ENCODE results near the gene CAMKK1. TPM values are rescaled to one million over a fixed set of nuclear protein-coding genes. Genes with fewer than 3 reads are reported as not detected.

Gene CAMKK1
- polyA plus RNA-seq, 1 of the 3 experiments (the other 2 are of a cell fraction) = 6.8 TPM

DNA sequence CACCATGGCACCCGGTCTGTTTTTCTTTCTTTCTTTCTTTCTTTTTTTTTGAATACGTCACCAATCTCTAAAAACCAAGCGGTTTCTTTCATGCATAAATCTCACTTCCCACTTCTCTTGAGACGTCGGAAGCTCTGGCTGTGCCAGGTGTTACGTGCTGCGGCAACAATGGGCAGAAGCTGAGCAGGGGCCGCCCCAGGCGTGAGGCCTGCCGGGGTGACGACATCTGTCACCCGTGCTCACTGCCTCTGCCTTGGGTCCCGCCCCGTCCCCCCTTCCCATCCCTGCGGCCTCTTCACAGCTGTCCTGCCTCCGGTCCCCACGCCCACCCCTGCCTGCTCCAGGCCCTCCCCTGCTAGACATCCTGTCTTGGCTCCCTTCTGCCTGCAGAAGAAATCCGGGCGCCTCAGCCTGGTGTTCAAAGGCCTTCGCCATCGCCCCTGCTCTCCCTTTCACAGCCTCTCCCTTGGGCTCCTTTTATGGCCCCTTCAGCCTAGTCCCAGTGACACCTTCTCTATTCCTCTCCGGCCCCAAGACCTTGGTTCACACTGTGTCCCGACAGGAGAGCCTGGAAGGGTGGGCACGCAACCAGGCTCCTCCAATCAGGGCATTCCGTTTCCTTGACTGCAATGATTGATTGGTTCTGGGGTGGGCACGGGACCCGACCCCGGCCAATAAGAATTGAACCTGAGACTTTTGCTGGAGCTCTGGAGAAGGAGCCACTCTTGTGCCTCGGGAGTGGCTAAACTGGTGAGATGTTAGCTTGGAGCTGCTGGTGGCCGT lies 18.6 kb upstream of the CAMKK1 start:
- Histone ChIP-seq H3K27ac (ENCODE audit: low read depth in 2 of 2, low read length in 1 of 2) (no peak overlapping the region), H3K4me1 (ENCODE audit: control insufficient read depth in 1 of 2, insufficient read depth in 2 of 2, low read depth in 1 of 2, low read length in 1 of 2) (peaks cover 0 to 3% of the 10 kb centered on the region in 2 experiments; a peak in 1 of 4 replicates), H4K20me1 (ENCODE audit: insufficient read depth) (no peaks in the 10 kb centered on the region), H2AFZ (ENCODE audit: low read depth) (no peak overlapping the region), H3K9ac (no peak overlapping the region), H3K9me3 (no peaks in the 10 kb centered on the region), H3K4me2 (no peak overlapping the region), H3F3A (replicated peaks; ENCODE audit: insufficient read depth) (no peaks in the 10 kb centered on the region), H3K36me3 (replicated peaks in 1 of 2; ENCODE audit: control insufficient read depth in 1 of 2, insufficient read depth in 2 of 2, low read length in 1 of 2) (no peaks in the 10 kb centered on the region), H3K4me3 (ENCODE audit: low read depth in 2 of 2, low read length in 1 of 2) (no peak overlapping the region), H3K79me2 (ENCODE audit: insufficient read depth) (no peaks in the 10 kb centered on the region), H3K27me3 (ENCODE audit: insufficient read depth) (no peaks in the 10 kb centered on the region), H3K9me2 (no peaks in the 10 kb centered on the region)
- CTCF ChIA-PET = interaction anchor here (0.8 to 3.6 kb wide), 4 partner anchors 48 to 160 kb away, joined by 3 to 88 read pairs (median 10); partner anchors contain the start of gene NCBP3
- no peak for DNase-seq
- POLR2A ChIA-PET = no interaction called here
- 81% methylated on average over 29 of the region's 30 CpGs for WGBS (ENCODE audit: low lambda C conversion rate)
- no peak for TF ChIP-seq ELF1 (IDR thresholded peaks at IDR 0.05)
- TF ChIP-seq GABPA (IDR thresholded peaks at IDR 0.05; ENCODE audit: low read depth) = no peak
- TF ChIP-seq NFIC (IDR thresholded peaks at IDR 0.05; ENCODE audit: borderline replicate concordance) = no peak
- TF ChIP-seq, protein P1, sequence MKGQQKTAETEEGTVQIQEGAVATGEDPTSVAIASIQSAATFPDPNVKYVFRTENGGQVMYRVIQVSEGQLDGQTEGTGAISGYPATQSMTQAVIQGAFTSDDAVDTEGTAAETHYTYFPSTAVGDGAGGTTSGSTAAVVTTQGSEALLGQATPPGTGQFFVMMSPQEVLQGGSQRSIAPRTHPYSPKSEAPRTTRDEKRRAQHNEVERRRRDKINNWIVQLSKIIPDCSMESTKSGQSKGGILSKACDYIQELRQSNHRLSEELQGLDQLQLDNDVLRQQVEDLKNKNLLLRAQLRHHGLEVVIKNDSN (IDR thresholded peaks at IDR 0.05; ENCODE audit: borderline replicate concordance, low read depth) = no peak
- TF ChIP-seq NRF1 (IDR thresholded peaks at IDR 0.05; ENCODE audit: low read depth, low read length) = no peak
- TF ChIP-seq YY1 (IDR thresholded peaks at IDR 0.05; ENCODE audit: low read depth) = no peak
- no peak for TF ChIP-seq RCOR1 (IDR thresholded peaks at IDR 0.05; ENCODE audit: low read length)
- no peak for TF ChIP-seq TAF1 (IDR thresholded peaks at IDR 0.05; ENCODE audit: borderline replicate concordance, low read depth, low read length)
- TF ChIP-seq CHD2 (IDR thresholded peaks at IDR 0.05; ENCODE audit: low read length, partially characterized antibody) = no peak
- no peak for TF ChIP-seq TEAD4 (IDR thresholded peaks at IDR 0.05; ENCODE audit: borderline replicate concordance, insufficient read depth)
- TF ChIP-seq RAD21 (IDR thresholded peaks at IDR 0.05; ENCODE audit: low read length) = no peak
- TF ChIP-seq MEF2A (IDR thresholded peaks at IDR 0.05; ENCODE audit: borderline replicate concordance, low read depth) = no peak
- no peak for TF ChIP-seq MXI1 (IDR thresholded peaks at IDR 0.05; ENCODE audit: low read depth, low read length)
- TF ChIP-seq, protein P2, sequence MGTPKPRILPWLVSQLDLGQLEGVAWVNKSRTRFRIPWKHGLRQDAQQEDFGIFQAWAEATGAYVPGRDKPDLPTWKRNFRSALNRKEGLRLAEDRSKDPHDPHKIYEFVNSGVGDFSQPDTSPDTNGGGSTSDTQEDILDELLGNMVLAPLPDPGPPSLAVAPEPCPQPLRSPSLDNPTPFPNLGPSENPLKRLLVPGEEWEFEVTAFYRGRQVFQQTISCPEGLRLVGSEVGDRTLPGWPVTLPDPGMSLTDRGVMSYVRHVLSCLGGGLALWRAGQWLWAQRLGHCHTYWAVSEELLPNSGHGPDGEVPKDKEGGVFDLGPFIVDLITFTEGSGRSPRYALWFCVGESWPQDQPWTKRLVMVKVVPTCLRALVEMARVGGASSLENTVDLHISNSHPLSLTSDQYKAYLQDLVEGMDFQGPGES (IDR thresholded peaks at IDR 0.05; ENCODE audit: low read depth, low read length) = no peak
- TF ChIP-seq, protein P3, sequence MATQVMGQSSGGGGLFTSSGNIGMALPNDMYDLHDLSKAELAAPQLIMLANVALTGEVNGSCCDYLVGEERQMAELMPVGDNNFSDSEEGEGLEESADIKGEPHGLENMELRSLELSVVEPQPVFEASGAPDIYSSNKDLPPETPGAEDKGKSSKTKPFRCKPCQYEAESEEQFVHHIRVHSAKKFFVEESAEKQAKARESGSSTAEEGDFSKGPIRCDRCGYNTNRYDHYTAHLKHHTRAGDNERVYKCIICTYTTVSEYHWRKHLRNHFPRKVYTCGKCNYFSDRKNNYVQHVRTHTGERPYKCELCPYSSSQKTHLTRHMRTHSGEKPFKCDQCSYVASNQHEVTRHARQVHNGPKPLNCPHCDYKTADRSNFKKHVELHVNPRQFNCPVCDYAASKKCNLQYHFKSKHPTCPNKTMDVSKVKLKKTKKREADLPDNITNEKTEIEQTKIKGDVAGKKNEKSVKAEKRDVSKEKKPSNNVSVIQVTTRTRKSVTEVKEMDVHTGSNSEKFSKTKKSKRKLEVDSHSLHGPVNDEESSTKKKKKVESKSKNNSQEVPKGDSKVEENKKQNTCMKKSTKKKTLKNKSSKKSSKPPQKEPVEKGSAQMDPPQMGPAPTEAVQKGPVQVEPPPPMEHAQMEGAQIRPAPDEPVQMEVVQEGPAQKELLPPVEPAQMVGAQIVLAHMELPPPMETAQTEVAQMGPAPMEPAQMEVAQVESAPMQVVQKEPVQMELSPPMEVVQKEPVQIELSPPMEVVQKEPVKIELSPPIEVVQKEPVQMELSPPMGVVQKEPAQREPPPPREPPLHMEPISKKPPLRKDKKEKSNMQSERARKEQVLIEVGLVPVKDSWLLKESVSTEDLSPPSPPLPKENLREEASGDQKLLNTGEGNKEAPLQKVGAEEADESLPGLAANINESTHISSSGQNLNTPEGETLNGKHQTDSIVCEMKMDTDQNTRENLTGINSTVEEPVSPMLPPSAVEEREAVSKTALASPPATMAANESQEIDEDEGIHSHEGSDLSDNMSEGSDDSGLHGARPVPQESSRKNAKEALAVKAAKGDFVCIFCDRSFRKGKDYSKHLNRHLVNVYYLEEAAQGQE (IDR thresholded peaks at IDR 0.05; ENCODE audit: low read depth, low read length) = no peak
- no peak for TF ChIP-seq EZH2phosphoT487 (IDR thresholded peaks at IDR 0.05; ENCODE audit: borderline replicate concordance, low read depth)
- TF ChIP-seq FOXJ3 (CRISPR knock-in tag; IDR thresholded peaks at IDR 0.05) = no peak
- TF ChIP-seq, protein P4, sequence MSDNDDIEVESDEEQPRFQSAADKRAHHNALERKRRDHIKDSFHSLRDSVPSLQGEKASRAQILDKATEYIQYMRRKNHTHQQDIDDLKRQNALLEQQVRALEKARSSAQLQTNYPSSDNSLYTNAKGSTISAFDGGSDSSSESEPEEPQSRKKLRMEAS (IDR thresholded peaks at IDR 0.05; ENCODE audit: low read depth) = no peak
- no peak for TF ChIP-seq SMC3 (IDR thresholded peaks at IDR 0.05; ENCODE audit: low read depth, low read length)
- TF ChIP-seq, protein P5, sequence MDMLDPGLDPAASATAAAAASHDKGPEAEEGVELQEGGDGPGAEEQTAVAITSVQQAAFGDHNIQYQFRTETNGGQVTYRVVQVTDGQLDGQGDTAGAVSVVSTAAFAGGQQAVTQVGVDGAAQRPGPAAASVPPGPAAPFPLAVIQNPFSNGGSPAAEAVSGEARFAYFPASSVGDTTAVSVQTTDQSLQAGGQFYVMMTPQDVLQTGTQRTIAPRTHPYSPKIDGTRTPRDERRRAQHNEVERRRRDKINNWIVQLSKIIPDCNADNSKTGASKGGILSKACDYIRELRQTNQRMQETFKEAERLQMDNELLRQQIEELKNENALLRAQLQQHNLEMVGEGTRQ (IDR thresholded peaks at IDR 0.05; ENCODE audit: borderline replicate concordance, low read depth, low read length) = no peak
